ENCODE data around the gene ORAI3.

Gene ORAI3

DNA sequence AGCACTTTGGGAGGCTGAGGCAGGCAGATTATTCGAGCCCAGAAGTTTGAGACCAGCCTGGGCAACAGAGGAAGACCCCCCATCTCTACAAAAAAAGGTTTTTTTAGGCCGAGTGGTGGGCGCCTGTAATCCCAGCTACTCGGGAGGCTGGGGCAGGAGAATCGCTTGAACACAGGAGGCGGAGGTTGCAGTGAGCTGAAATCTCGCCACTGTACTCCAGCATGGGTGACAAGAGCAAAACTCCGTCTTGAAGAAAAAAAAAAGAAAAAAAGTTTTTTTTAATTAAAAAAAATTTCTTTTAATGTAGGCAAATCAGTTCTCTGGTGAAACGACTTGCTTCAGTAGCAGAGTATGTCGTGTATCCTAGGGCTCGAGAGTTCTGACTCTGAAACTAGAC is 47.1 kb downstream of the ORAI3 start:
- DNase-seq: no peak

- DNase-seq: peak; percentile 71
Measured at GRCh38 chr16:30996324-30996984, 47.6 kb downstream of the ORAI3 start.

DNA sequence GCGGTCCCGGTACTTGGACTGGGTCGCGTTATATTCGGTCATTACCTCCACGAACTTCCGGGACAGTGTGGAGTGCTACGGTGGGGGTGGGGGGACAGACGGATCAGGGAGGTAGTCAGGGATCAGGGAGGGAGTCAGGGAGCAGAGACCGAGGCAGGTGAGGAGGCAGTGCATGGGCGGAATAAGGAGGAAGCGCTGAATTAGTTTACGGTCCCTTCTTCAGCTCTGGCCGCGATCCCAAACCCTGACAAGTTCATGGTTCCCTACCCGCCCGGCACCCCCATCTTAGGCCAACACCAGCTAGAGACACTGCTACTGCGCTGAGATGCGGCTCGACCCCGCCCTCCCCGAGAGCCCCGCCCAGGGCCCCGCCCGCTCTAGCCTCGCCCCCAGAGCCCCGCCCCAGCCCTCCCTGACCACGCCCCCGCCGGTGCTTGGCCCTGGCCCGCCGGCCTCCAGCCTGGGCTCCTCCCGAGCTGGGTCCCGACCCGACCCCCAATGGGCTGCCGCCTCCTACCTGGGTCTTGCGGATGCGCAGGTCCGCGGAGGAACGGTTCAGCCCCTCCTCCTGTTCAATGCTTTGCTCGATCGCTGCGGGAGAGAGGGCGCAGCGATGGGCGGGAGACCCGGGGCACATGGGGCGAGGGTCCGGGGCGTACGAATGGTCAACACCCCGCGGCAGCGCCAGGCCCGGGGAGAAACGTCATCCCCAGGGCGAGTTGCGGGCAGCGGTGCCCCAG is 48.3 kb downstream of the ORAI3 start:
- peak; percentile 84 for DNase-seq

GRCh38 chr16:30997725-30998711 is 49.1 kb downstream of the ORAI3 start:
- DNase-seq: no peak

DNA sequence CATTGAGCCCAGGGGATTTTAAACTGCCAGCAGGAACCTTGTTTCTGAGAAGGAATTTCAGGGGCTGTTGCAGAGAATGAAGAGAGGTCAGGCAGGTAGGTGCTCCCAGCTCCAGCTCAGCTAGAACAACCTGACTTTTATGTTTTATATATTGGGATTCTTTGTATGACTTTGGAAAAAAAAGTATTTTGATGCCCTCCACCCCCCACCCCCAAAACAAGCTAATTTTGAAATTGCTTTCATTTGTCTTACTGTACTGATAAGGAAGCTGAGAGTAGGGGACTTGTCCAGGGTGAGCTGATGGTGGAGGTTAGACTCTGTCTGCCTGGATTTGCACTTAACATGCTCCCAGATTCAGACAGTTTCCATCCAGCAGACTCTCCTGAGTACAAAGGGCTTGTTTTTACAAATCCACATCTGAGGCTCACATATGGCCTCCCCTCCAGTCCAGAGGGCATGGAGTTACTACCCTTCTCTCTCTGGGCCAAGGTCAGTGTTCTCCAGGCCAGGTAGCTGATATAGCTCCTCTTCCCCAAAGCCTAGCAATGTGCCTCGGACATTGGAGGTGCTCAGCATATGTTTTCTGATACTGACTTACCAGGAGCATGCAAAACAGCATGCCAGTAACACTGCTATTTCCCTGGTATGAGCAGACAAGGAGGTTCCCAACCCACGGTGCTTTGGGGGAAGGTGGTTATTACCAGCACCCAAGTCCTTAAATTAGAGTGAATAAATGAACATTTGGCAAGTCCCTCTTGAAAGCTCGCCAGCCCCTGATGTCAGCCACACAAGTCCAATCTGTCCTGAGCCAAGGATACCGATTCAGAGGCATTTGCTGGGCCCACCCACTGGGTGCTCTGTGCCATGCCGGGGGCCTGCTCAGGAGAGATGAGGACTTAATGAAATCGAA is 50.2 kb downstream of the ORAI3 start:
- no peak for DNase-seq

DNA sequence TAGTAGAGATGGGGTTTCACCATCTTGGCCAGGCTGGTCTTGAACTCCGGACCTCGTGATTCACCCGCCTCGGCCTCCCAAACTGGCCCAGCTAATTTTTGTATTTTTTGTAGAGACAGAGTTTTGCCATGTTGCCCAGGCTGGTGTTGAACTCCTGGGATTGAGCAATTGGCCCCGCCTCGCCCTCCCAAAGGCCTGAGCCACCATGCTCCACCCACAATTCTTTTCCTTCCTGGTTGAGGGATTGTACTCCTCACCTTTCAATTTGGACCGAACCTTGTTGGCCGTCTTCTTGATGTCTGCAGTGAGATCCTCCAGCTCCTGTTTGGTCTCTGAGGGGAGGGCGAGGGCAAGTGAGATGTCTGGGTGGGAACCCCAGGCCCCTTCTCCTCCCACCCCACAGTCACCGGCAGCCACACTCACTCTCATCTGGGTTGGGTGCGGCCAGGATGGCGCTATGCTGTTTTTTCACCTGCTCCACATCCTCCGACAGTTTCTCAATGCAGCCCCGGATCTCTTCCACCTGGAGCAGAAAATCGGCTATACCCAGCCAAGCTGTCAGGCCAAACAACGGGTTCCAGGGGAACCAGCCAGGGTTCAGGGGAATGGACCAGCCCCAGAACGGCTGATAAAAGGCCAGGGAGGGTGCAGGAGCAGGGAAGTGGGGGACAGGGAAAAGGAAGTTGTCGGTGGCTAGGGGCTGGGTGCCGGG is 52.0 kb downstream of the ORAI3 start:
- DNase-seq: no peak

DNA sequence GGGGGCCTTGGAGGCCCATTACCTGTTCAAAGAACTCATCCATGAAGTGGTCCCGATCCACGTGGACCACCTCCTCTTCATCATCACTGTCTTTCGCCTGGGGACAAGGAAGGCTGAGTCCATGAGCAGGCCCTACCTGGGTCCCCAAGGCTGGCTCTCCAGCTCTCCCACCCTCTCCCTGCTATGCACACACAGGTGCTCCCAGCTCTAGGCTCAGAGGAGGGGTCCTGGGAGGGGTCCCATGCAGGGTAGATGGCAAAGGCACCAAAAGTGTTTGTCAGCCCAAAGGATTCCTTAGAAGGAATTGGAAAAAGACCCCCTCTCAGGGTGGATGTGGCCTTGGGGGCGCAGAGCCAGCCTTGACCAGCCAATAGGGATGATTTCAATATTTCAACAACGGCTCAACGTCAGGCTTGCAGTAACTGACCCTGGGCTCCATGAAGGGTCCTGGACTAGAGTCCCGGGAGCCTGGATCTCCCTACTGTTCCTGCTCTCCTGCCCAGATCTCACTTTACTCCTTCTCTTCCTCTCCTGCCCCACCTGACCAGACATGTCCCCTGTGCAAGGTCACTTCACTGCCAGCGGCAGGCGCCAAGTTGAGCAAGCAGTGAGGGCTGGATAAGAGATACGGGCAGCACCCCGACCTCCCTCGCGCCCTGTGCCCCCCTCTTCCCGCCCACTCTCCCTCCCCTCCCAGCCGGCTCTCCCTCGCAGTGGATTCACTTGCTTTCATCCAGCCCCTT is 52.8 kb downstream of the ORAI3 start:
- no peak for DNase-seq

GRCh38 chr16:31002250-31002700 is 53.4 kb downstream of the ORAI3 start:
- no peak for DNase-seq

DNA sequence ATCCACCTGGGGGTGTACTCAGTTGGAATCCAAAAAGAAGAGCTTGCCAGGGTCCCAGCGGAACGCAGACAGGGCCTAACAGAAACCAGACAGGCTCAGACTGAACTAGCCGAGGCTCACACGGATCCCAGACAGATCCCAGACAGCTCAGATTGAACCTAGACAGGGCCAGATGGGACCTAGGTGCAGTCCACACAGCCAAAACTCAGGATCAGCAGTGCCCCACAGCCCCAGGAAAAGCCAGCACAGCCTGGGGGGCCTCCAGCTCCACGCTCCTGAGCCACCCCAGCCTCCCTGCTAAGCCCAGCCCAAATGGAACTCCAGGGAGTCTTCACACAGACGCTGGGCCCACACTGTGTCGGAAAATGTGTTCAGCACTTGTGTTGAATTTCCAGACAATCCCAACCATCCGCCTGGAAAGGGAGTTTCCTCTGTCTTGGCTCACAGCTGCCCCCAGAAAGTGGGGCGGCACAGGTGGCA is 54.0 kb downstream of the ORAI3 start:
- DNase-seq: no peak

GRCh38 chr16:31003744-31004143 is 54.9 kb downstream of the ORAI3 start:
- no peak for DNase-seq

All from femur (tissue), 1 donor.